GM12891 (cell line): ENCODE measurements around the gene CRAMP1.
"Not testable (repeated sequence)": the region's sequence is repeated elsewhere in the genome, so short reads cannot be mapped to it uniquely, and the experiment has no call there.

Source experiments
- POLR2A ChIP-seq: IDR thresholded peaks from 2 replicates; pipeline ENCODE4 v1.6.1; 2011; ENCODE audit warnings: low read depth, low read length, control low read depth
- POLR2AphosphoS5 ChIP-seq: IDR thresholded peaks from 2 replicates; pipeline ENCODE4 v1.6.1; 2011; ENCODE audit warnings: low read depth, low read length, control low read depth
- POU2F2 ChIP-seq: IDR thresholded peaks from 2 replicates; pipeline ENCODE4 v1.6.1; 2011; ENCODE audit warnings: low read depth, mild to moderate bottlenecking, control low read depth, low read length, moderate library complexity
- TAF1 ChIP-seq: IDR thresholded peaks from 2 replicates; pipeline ENCODE4 v1.6.1; 2011; ENCODE audit warnings: low read depth, low read length, control low read depth

DNA sequence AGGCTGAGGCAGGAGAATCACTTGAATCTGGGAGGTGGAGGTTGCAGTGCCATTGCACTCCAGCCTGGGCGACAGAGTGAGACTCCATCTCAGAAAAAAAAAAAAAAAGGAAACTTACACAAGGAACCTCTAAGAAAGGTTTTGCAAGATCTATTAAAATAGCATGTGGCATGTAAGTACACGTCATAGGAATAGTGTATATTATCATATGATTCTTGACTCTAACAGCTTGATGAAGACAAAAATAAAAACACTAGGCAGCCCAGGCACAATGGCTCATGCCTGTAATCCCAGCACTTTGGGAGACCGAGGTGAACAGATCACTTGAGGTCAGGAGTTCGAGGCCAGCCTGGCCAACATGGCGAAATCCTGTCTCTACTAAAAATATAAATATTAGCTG is 16.6 kb upstream of the CRAMP1 start:
- not testable (repeated sequence) for TF ChIP-seq TAF1, POLR2A, POLR2AphosphoS5, POU2F2
